HG03457 (cell line): Measurements from ENCODE around the gene TXNDC12.
A peak's percentile ranks its signal among the peaks of the same experiment; 100 is the strongest.

Experiments used
- ATAC-seq: cut with Tn5 transposase; IDR thresholded peaks from one replicate; pipeline ENCODE4 v1.9.1; 2021; ENCODE audit warnings: moderate number of reproducible peaks; ENCODE audit not compliant: unreplicated experiment

TXNDC12 gene

DNA sequence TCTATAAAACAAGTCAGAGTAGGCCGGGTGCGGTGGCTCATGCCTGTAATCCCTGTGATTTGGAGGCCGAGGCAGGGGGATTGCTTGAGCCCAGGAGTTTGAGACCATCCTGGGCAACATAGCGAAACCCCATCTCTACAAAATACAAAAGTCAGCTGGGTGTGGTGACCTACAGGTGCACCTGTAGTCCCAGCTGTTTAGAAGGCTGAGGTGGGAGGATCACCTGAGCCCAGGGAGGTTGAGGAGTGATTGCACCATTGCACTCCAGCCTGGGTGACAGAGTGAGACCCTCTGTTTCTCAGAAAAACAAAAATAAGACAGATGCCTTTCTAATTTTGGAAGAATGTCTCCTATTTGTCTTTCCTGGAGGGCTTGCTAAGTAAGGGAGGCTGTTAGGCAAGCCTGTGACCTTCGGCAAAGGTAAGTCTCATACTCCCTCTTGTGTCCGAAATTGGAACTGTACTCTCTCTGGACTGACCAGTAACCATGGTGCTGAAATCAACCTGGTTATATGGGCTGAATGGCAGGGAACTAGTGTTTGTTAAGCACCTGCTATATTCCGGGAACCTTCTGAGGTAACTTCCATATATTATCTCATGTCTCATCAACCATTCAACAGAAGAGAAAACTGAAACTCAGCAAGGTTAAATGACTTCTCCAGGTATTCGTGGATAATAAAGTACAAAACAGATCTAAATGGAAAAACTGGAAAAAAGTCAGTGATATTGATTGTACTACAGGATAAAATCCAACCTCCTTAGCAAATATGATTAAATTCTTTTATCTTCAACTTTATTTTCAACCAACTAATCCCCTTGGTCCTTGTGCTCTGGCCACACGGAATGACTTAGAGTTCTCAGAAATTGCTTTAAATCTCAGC is 52.7 kb downstream of the TXNDC12 start:
- peak; percentile 52 for ATAC-seq

DNA sequence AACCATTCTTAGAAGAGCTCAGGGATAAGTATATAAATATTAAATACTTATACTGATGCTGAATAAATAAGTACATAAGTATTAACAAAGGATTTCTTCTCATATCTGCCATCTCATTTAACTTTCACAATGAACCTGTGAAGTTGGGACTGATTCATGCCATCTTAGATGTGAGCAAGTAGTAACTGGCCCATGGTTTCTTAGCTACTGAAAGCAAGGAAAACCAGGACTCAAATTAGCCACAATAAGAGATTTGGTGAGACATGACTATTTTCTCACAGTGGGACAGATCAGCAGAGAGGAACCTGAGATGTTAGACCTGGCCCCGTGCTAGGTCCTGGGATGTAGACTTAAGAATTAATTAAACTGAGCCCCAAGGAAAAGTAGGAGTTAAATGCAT is 56.3 kb downstream of the TXNDC12 start:
- no peak for ATAC-seq

DNA sequence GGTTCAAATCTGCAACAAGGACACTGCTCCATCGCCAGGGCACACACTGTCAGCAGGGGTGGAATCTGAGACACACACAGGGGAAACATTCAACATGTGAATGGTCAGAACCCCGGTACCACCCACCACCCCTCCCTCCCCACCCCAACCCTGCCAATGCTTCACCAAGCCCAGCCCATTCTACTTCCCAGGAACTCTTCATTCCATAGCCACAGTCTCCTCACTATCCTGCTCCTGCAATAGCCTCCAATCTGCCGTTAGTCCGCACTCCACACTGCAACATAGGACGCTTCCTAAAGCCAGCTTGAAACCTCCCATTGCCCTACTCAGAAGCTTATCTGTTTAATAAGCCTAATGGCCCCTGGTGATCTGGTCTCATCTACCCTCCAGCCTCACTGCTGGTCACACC is 57.0 kb downstream of the TXNDC12 start:
- no peak for ATAC-seq

GRCh38 chr1:51990478-51990965 is 64.5 kb downstream of the TXNDC12 start, which contains the start of gene RAB3B:
Gene RAB3B, minus strand, starts transcription at chr1:51990700. Its CDS starts 13,583 bp downstream, at chr1:51977117.
- ATAC-seq: no peak

DNA sequence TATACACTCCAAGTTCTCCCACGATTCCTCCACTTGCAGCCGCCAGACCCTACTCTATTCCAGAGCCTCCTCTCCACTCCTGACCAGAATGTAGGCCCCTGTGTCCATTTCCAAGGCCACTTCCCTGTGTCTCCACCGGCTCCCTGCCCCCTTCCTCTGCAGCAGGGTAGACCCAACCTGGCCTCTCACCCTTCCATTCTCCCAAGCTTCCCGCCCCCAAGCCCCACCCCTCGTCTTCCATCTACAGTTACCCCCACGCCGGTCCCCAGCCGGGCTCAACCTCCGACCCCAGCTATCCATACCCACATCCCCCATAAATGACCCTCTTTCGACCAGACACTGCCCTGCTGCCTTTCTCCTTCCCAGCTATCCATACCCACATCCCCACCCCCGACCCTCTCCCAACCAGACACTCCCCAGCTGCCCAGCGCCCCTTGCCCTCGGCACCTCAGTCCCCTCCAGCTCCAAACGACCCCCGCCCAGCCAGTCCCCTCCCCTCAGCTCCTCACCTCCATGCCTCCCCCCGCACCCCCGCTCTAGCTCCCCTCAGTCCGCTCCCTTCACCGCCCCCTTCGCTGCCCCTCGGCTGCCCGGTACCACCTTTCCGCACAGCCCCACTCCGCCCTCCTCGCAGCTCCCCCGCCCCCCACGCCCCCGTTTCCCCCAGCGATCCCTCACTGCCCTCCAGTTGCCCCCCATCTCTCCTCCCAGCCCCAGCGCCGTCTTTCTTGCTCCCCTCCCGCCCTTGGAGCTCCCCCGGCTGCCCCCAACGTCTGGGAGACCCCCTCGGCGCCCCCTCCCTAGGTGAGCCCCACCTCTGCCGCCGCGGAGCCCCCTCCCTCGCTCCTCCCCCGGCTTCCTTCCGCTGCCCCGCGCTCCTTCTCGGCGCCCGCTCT is 65.2 kb downstream of the TXNDC12 start:
- ATAC-seq: no peak

GRCh38 chr1:51988254-51988653 is 66.7 kb downstream of the TXNDC12 start:
- no peak for ATAC-seq

DNA sequence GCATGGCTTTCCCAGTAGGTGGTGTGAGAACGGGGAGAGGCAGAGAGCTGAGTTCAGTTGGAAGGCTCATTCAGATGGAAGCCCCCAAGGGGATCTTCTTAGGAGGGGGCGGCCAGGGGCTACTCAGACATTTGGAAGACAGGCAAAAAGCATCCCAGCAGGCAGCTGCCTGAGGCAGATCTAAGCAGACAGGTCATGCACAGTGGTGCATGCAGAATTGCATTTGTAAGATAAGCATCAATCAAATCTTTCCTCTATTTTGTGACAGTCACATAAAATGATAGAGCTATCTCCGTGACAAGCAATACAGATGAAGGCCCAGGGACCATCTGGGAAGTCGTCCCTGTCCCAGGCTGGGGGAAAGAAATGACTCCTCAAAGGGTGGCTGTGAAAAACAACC is 68.3 kb downstream of the TXNDC12 start:
- no peak for ATAC-seq

DNA sequence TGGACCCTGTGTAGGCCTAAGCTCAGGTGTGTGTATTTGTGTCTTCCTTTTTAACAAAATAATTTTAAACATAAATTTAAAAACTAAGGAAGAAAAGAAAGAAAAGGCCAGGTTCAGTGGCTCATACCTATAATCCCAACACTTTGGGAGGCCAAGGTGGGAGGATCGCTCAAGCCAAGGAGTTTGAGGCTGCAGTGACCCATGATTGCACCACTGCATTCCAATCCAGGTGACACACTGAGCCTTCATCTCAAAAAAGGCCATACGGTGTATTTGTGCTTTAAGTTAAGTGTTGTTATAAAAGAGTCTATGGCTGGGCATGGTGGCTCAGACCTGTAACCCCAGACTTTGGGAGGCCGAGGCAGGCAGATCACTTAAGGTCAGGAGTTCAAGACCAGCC is 72.8 kb downstream of the TXNDC12 start:
- no peak for ATAC-seq

- ATAC-seq: no peak
These were observed 73.4 kb downstream of the TXNDC12 start for GRCh38 chr1:51981555-51981954.

DNA sequence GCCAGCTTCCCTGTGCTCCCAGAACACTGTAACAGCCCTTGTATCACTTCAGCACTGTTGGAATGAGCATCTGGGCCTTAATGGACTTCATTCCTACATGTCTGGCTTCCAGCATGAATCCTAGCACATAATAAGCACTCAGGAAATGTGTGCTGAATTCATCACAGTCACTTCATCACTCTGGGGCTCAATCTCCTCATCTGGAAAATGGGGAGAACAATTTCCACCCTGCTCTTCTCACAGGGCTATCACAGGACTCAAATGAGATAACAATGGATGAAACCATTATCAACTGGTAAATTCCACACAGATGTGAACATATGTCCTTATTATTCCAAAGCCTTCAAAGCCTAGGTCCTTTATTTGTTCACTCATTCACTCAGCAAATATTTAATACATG is 76.9 kb downstream of the TXNDC12 start:
- no peak for ATAC-seq

GRCh38 chr1:51976846-51977602 is 78.0 kb downstream of the TXNDC12 start:
- ATAC-seq: no peak

DNA sequence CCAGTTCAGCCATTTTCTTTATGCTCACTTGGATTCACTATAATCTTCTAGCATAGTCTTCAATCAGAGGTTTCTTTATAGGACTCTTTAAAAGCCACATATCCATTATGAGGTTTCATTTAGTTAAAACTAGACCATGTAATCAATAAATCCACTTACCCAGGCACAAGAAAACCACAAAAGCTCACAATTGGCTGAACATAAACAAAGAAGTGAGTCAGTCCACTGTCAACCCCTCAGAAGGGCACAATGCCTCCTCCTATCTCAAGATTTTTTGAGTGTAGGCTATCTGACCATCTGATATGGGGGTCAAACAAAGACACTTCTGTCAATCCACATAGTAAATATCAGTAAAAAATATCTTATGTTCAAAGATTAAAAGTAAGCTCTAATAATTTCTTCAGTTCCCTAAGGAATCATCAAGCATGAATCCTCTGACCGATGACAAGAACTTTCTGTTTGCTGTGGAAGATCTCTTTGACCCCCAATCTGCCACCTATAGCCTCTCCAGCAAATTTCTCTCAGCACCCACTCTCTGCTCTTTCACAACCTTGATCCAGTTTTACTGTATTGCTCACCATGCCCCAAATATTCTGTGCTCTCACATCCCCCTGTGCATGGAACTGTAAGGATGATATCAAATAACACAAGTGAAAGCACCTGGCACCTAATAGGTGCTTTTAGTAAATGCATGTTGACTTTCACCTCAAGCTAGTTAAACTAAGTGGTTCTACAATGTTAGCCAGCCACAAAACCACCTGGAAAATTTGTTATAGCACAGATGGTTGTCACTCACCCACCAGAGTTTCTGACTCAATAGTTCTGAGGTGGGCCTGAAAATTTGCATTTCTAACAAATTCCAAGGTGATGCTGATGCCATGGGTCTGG is 81.2 kb downstream of the TXNDC12 start:
- no peak for ATAC-seq
